HCT116 (cell line): ENCODE data around the gene SEMA4A.

Experiments used
- EZH2 ChIP-seq: fragments of 200-600 bp; sonication (generic); IDR thresholded peaks from 2 replicates; pipeline ENCODE4 v1.6.1; 2017; ENCODE audit warnings: antibody characterized with exemption, mixed run types
- EZH2phosphoT487 ChIP-seq: fragments of 200-600 bp; IDR thresholded peaks from 2 replicates; pipeline ENCODE4 v1.6.1; 2018; ENCODE audit warnings: antibody characterized with exemption, borderline replicate concordance
- FOSL1 ChIP-seq: IDR thresholded peaks from 2 replicates; pipeline ENCODE4 v1.6.1; 2012; ENCODE audit warnings: low read depth
- MAX ChIP-seq: IDR thresholded peaks from 2 replicates; pipeline ENCODE4 v1.6.1; 2012
- POLR2A ChIP-seq: IDR thresholded peaks from 2 replicates; pipeline ENCODE4 v1.7.0; 2011; ENCODE audit warnings: borderline replicate concordance; ENCODE audit not compliant: insufficient read depth, insufficient read length; ENCODE audit errors: extremely low read depth
- POLR2AphosphoS5 ChIP-seq: IDR thresholded peaks from 2 replicates; pipeline ENCODE4 v1.6.1; 2011; ENCODE audit warnings: mild to moderate bottlenecking, low read depth, low read length, moderate library complexity
- TCF7L2 ChIP-seq: IDR thresholded peaks from 2 replicates; pipeline ENCODE4 v1.7.0; 2011; ENCODE audit warnings: borderline replicate concordance, inconsistent platforms; ENCODE audit not compliant: insufficient read depth, insufficient read length; ENCODE audit errors: extremely low read depth
- YY1 ChIP-seq: IDR thresholded peaks from 2 replicates; pipeline ENCODE4 v1.6.1; 2011; ENCODE audit warnings: low read length, low read depth, moderate library complexity, mild to moderate bottlenecking; ENCODE audit not compliant: insufficient replicate concordance; ENCODE audit errors: extremely low read depth
- ZFX ChIP-seq: fragments of 450-650 bp; IDR thresholded peaks from 2 replicates; pipeline ENCODE4 v1.6.1; 2017
- TF ChIP-seq, protein P1 (sequence below), 3 experiments: fragments of 200-600 bp in 1 of 3; sonication (generic) in 1 of 3; IDR thresholded peaks in 2 of 3; conservative IDR thresholded peaks in 1 of 3; 2 replicates each; pipeline ENCODE4 v1.5.1; 2012 to 2017; ENCODE audit warnings: low read depth in 2 of 3, low read length in 2 of 3, antibody characterized with exemption in 1 of 3, borderline replicate concordance in 1 of 3, control low read depth in 1 of 3, mild to moderate bottlenecking in 1 of 3, mixed read lengths in 1 of 3, mixed run types in 1 of 3, moderate library complexity in 1 of 3; ENCODE audit not compliant: insufficient read depth in 1 of 3

- TF ChIP-seq TCF7L2 (no peak), EZH2phosphoT487 (no peak), POLR2A (no peak), POLR2AphosphoS5 (no peak), ZFX (no peak), EZH2 (no peak), MAX (no peak), FOSL1 (no peak), YY1 (no peak)
- TF ChIP-seq, protein P1, sequence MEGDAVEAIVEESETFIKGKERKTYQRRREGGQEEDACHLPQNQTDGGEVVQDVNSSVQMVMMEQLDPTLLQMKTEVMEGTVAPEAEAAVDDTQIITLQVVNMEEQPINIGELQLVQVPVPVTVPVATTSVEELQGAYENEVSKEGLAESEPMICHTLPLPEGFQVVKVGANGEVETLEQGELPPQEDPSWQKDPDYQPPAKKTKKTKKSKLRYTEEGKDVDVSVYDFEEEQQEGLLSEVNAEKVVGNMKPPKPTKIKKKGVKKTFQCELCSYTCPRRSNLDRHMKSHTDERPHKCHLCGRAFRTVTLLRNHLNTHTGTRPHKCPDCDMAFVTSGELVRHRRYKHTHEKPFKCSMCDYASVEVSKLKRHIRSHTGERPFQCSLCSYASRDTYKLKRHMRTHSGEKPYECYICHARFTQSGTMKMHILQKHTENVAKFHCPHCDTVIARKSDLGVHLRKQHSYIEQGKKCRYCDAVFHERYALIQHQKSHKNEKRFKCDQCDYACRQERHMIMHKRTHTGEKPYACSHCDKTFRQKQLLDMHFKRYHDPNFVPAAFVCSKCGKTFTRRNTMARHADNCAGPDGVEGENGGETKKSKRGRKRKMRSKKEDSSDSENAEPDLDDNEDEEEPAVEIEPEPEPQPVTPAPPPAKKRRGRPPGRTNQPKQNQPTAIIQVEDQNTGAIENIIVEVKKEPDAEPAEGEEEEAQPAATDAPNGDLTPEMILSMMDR (IDR thresholded peaks at IDR 0.05 in 2 of 3, conservative IDR thresholded peaks at IDR 0.05 in 1 of 3; ENCODE audit: borderline replicate concordance in 1 of 3, insufficient read depth in 1 of 3, low read depth in 2 of 3, low read length in 2 of 3) = peak in 1 of 3 experiments; percentile 26; a peak in 1 of 6 replicates
Measured at GRCh38 chr1:156136970-156137483, 16.4 kb upstream of the SEMA4A start.
